Measurements from ENCODE around the gene MBOAT1.

- TF ChIP-seq RAD21 (IDR thresholded peaks at IDR 0.05; ENCODE audit: low read depth) (no peak), TEAD4 (IDR thresholded peaks at IDR 0.05) (no peak), TAF1 (IDR thresholded peaks at IDR 0.05; ENCODE audit: low read depth) (no peak), YY1 (IDR thresholded peaks at IDR 0.05; ENCODE audit: low read depth) (no peak), NFIC (IDR thresholded peaks at IDR 0.05) (no peak), MAX (IDR thresholded peaks at IDR 0.05) (no peak), FOXM1 (IDR thresholded peaks at IDR 0.05; ENCODE audit: borderline replicate concordance, low read depth) (no peak), CREB1 (IDR thresholded peaks at IDR 0.05; ENCODE audit: low read depth) (no peak), ZBTB7A (IDR thresholded peaks at IDR 0.05; ENCODE audit: low read depth) (no peak)
These were observed 75.0 kb downstream of the MBOAT1 start for GRCh38 chr6:20137240-20137639.
